C4-2B (cell line): Measurements from ENCODE around the gene PIGW.

Experiments used
- H3K27ac ChIP-seq: fragments of 450-650 bp; 2 replicates; pipeline ENCODE4 v1.5.1; 2017
- ZFX ChIP-seq: fragments of 450-650 bp; IDR thresholded peaks from 2 replicates; pipeline ENCODE4 v1.6.1; 2017
- TF ChIP-seq, protein P1 (sequence below): fragments of 450-650 bp; conservative IDR thresholded peaks from 2 replicates; pipeline ENCODE4 v1.5.1; 2017; ENCODE audit warnings: mild to moderate bottlenecking

The PIGW gene

DNA sequence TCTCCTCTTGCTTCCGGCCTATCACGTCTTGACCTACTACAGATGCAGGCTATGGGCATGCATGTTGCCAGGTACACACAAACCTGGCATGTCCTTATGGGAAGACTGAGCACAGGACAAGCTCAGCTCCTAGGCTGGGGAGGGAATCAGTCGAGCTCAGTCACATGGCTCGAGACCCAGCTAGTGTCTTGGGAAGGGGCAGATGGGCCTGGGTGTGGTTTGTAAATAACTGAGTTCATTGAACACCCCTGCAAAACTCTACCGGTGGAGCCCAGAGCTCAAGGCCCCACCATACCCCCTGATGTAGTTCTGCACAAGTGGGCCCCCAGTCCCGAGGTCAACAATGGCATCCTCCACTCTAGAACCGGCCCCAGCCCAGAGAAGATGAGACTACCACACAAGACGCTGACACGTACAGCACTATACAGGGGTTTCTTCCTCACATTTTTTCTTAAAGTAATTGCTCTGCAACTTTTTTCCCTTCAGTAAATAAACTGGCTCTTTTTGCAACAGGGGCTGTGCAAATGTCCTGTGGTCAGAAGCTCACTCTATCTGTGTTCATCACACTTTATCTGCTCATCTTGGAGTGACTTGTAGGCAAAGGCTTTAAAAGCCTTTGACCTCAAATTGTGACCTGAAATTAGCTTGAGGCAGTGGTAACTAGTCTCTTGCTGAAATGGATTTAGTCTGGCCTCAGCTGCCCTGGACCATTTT, 25.4 kb upstream of the PIGW start:
- TF ChIP-seq, protein P1, sequence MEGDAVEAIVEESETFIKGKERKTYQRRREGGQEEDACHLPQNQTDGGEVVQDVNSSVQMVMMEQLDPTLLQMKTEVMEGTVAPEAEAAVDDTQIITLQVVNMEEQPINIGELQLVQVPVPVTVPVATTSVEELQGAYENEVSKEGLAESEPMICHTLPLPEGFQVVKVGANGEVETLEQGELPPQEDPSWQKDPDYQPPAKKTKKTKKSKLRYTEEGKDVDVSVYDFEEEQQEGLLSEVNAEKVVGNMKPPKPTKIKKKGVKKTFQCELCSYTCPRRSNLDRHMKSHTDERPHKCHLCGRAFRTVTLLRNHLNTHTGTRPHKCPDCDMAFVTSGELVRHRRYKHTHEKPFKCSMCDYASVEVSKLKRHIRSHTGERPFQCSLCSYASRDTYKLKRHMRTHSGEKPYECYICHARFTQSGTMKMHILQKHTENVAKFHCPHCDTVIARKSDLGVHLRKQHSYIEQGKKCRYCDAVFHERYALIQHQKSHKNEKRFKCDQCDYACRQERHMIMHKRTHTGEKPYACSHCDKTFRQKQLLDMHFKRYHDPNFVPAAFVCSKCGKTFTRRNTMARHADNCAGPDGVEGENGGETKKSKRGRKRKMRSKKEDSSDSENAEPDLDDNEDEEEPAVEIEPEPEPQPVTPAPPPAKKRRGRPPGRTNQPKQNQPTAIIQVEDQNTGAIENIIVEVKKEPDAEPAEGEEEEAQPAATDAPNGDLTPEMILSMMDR = no peak
- TF ChIP-seq ZFX = no peak

DNA sequence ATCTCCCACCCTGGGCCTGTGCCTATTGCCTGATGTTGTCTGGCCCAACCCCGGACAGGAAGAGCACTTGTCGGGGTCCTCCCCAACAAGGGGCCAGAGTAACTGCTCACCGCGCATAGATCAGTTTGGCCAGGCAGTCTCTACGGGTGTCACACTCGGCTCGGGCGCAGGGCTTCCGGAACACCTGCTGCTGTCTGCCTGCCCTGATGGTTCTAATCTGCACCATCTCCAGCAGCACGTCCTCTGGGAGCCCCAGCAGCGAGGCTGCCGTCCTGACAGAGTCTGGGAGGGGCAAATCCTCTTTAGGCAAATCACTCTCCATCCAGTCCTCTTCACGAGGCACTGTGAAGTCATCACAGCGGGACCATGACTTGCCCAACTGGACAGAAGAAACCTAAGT, 24.2 kb upstream of the PIGW start:
- no peak overlapping the region for H3K27ac ChIP-seq
- TF ChIP-seq ZFX = no peak
- TF ChIP-seq, protein P1 = no peak

More for the DNA sequence above, 25.4 kb upstream of the PIGW start:
- H3K27ac ChIP-seq = no peak overlapping the region

DNA sequence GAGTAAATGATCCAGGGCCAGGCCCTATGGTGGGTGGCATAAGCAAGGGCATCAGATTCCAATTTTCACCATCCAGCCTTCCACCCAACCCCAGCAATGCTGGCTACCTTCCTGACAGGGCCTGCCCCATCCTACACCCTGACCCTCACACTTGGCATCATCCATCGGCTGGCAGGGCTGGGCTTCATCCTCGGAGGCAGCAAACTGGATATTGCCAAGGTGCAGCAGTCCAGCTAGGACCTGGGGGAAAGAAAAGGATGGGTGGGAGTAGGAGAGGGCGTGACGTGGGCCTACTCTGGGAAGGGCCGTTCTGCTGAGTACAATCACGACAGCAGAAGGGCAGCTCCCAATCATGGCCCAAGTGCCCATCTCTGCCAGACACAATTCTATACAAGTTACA, 23.6 kb upstream of the PIGW start:
- TF ChIP-seq, protein P1 = no peak
- no peak for TF ChIP-seq ZFX
- H3K27ac ChIP-seq = no peak overlapping the region

DNA sequence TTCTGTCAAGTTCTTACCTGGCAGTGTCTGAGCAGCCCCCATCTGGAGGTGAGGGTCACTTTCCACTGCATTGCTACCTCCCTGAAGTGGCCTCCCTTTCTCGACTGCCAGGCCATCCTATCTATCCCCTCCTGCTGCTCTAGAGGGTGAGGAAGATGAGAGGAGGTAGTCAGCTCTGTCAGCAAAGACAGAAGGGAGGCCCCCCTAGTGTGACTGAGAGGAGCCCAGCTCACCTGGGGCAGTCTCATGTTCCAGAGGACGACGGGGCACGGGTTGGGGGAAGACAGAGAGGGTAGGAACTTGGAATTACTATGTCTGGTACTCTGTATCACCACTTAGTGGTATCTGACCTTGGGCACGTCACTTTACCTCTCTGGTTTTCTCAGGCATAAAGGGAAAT, 22.1 kb upstream of the PIGW start:
- no peak overlapping the region for H3K27ac ChIP-seq
- TF ChIP-seq, protein P1 = no peak
- no peak for TF ChIP-seq ZFX

GRCh38 chr17:36514856-36515255, 19.9 kb upstream of the PIGW start:
- H3K27ac ChIP-seq = no peak overlapping the region
- TF ChIP-seq, protein P1 = no peak
- TF ChIP-seq ZFX = no peak

- H3K27ac ChIP-seq = no peak overlapping the region
- no peak for TF ChIP-seq ZFX
- TF ChIP-seq, protein P1 = no peak
Observed at GRCh38 chr17:36515837-36516236, 18.9 kb upstream of the PIGW start.

GRCh38 chr17:36523113-36523512, 11.7 kb upstream of the PIGW start:
- no peak for TF ChIP-seq ZFX
- TF ChIP-seq, protein P1 = no peak

More at GRCh38 chr17:36523113-36523512, 11.7 kb upstream of the PIGW start:
- H3K27ac ChIP-seq = no peak overlapping the region
